Adrenal gland (tissue), 12 donors: ENCODE measurements around the gene C5orf34. TPM values are rescaled to one million over a fixed set of nuclear protein-coding genes. Genes with fewer than 3 reads are reported as not detected.
"Not testable (repeated sequence)": the region's sequence is repeated elsewhere in the genome, so short reads cannot be mapped to it uniquely, and the experiment has no call there.

ENCODE experiments used
- DNase-seq, 7 donors: peaks; one replicate each; pipeline ENCODE4 v3.0.0-alpha.2; 2019 to 2020
- H3K27ac ChIP-seq, 5 donors: fragments of 200-600 bp; sonication (generic) in 4 of 5; 1 replicate in 3 of 5; 2 replicates in 2 of 5; pipeline versions ENCODE4 v1.5.1 to v1.8.0; 2016 to 2020; ENCODE audit warnings: mild to moderate bottlenecking in 1 of 5
- H3K27me3 ChIP-seq: fragments of 200-600 bp; 2 replicates; pipeline ENCODE4 v1.8.0; 2021
- H3K36me3 ChIP-seq, 2 donors: fragments of 200-600 bp; replicated peaks in 1 of 2; 1 replicate in 1 of 2; 2 replicates in 1 of 2; pipeline versions ENCODE4 v1.5.1 to v1.8.0; 2018 to 2022
- H3K4me1 ChIP-seq, 2 donors: fragments of 200-600 bp; replicated peaks in 1 of 2; 1 replicate in 1 of 2; 2 replicates in 1 of 2; pipeline versions ENCODE4 v1.5.1 to v1.8.0; 2018 to 2021
- H3K4me3 ChIP-seq, 4 donors: fragments of 200-600 bp; sonication (generic) in 3 of 4; one replicate each; pipeline ENCODE4 v1.5.1; 2016 to 2018
- H3K9me3 ChIP-seq, 3 donors: fragments of 200-600 bp; sonication (generic) in 1 of 3; replicated peaks in 1 of 3; 1 replicate in 2 of 3; 2 replicates in 1 of 3; pipeline versions ENCODE4 v1.5.1 to v1.8.0; 2016 to 2021
- CTCF ChIP-seq, 6 experiments: fragments of 450-650 bp in 4 of 6; fragments of 200-600 bp in 2 of 6; sonication (generic) in 1 of 6; IDR thresholded peaks; 1 replicate in 5 of 6; 2 replicates in 1 of 6; pipeline versions ENCODE4 v1.5.1 to v1.8.0; 2016 to 2021; ENCODE audit warnings: antibody characterized with exemption in 6 of 6, mild to moderate bottlenecking in 2 of 6, moderate library complexity in 1 of 6
- POLR2A ChIP-seq, 2 donors: fragments of 450-650 bp; IDR thresholded peaks; one replicate each; pipeline ENCODE4 v1.6.1; 2017; ENCODE audit warnings: antibody characterized with exemption in 2 of 2, mild to moderate bottlenecking in 2 of 2, moderate library complexity in 1 of 2
- WGBS, 4 donors: extraction: QIAGEN DNeasy Blood & Tissue Kit in 2 of 4; methylation state at CpG; one replicate each; pipeline versions ENCODE4 v1.1.5 to v1.1.7; 2013 to 2017; 5-methylcytosine and 5-hydroxymethylcytosine counted together
- intact Hi-C, 2 donors: fragments of 100-400 bp; cut with DNase I; formaldehyde crosslinking; loops; one replicate each; pipeline versions ENCODE4 v1.14.1 to v1.15.0; 2022 to 2023
- polyA plus RNA-seq, 3 donors: library from polyadenylated mRNA; stranded (reverse); fragments of 200-250 nt in 2 of 3; fragments of 350-450 nt in 1 of 3; fragmentation: Illumina TruSeq in 1 of 3; extraction: RNeasy Lipid Tissue Mini Kit (QIAGEN cat#74804) in 1 of 3; gene quantifications; one replicate each; pipeline ENCODE4 v1.2.3, GENCODE V29; 2013 to 2014
- total RNA-seq, 9 donors: library from RNA; depleted of rRNA in 4 of 9; stranded (reverse); fragments of >200 nt in 4 of 9; fragments of 120-200 nt in 1 of 9; fragmentation: NEBNext Ultra II Directional in 1 of 9; extraction: Animal tissue kit (Norgen Biotek cat#: 25700) in 1 of 9; gene quantifications; one replicate each; pipeline versions ENCODE4 v1.1.0 to v1.2.4, GENCODE V29; 2013 to 2023
- donor health status: healthy with polysubstance abuse.
- donor health status: Bipolar disorder and iron deficiency.
- donor health status: DM: yes; HTN: yes; CAD: no.
- donor health status: DM: no; HTN: no; CAD: no.
- donor health status: DM: no; HTN: no; CAD: no.
- donor health status: DM: yes; HTN: yes; CAD: no.

The C5orf34 gene
- total and polyA plus RNA-seq, 12 donors = 0.34 to 3.7 (median 0.67) TPM; not detected in 1

DNA sequence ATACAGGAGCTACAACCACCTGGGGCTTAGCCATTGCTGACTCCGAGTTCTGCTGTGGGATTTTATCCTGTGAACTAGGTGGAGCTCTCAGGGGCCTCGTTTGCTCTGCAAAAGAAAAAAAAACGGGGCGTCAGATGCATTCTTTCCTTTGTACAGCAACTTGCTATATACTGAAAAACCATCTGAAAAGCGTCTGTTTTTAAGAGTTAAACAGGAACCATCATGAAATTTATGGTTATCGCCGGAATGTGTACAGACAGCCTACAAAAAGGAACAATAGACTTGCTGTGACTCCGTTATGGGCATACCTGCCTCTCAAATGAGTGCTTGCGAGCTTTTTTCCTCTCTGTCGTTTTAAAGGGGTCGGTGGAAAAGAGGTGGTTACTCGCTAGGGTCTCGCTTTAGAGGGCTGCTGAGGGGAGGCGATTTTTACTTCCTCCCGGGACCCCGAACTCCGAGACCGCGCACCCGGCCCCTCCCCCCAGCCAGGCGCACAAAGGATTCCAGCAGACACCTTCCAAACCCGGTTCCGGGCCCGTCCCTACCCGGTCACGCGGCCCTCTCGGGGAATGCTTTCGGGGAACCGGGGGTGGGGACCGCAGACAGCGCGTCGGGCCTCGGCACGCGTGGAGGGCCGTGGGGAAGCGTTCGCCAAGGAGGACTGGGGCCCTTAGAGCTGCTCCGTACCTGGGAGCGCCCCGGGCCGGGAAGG lies 41.1 kb upstream of the C5orf34 start:
- intact Hi-C loops = loop anchor here in 1 of 2 donors (2.0 kb wide), 1 partner anchor 47 kb away; the partner anchor contains the start of gene NNT
- Histone ChIP-seq H3K4me3 (peak overlapping the region; percentile 16 to 86 (median 44)), H3K27me3 (no peaks in the 10 kb centered on the region), H3K9me3 (no peaks in the 10 kb centered on the region), H3K27ac (peak overlapping the region in 4 of 5 donors; percentile 92 to 99 (median 95)), H3K36me3 (no peaks in the 10 kb centered on the region), H3K4me1 (peaks cover 15 to 43% of the 10 kb centered on the region in 2 donors)
- WGBS, 4 donors = 0 to 1% (median 1%) methylated on average over 40 to 44 of the region's 44 CpGs
- TF ChIP-seq CTCF (IDR thresholded peaks at IDR 0.05) (no peak), POLR2A (IDR thresholded peaks at IDR 0.05) (peak in 1 of 2 donors; percentile 12)
- peak; percentile 54 to 76 (median 67) for DNase-seq

- TF ChIP-seq CTCF (IDR thresholded peaks at IDR 0.05) = no peak
- no peak for TF ChIP-seq POLR2A (IDR thresholded peaks at IDR 0.05)
- Histone ChIP-seq H3K27me3 (no peaks in the 10 kb centered on the region), H3K9me3 (no peaks in the 10 kb centered on the region), H3K4me3 (no peak overlapping the region), H3K36me3 (no peaks in the 10 kb centered on the region), H3K4me1 (peaks cover 15 to 43% of the 10 kb centered on the region in 2 donors), H3K27ac (no peak overlapping the region)
- no peak for DNase-seq
- intact Hi-C loops = no loop called here
- WGBS, 4 donors = 83 to 94% (median 91%) methylated on average over 1 of the region's 1 CpG
These were observed 39.5 kb upstream of the C5orf34 start for GRCh38 chr5:43554497-43554896.

GRCh38 chr5:43553381-43553780 lies 38.4 kb upstream of the C5orf34 start:
- no peaks in the 10 kb centered on the region for H3K36me3 ChIP-seq
- DNase-seq = no peak
- H3K4me1 ChIP-seq = peaks cover 15 to 43% of the 10 kb centered on the region in 2 donors
- no peaks in the 10 kb centered on the region for H3K9me3 ChIP-seq
- WGBS, 4 donors = 72 to 97% (median 87%) methylated on average over 2 of the region's 2 CpGs
- TF ChIP-seq CTCF (IDR thresholded peaks at IDR 0.05) = no peak
- TF ChIP-seq POLR2A (IDR thresholded peaks at IDR 0.05) = no peak
- H3K27me3 ChIP-seq = no peaks in the 10 kb centered on the region
- no peak overlapping the region for H3K4me3 ChIP-seq
- H3K27ac ChIP-seq = no peak overlapping the region
- intact Hi-C loops = no loop called here

- WGBS, 4 donors = 71 to 79% (median 76%) methylated on average over 2 of the region's 2 CpGs
- TF ChIP-seq POLR2A (IDR thresholded peaks at IDR 0.05) = no peak
- no peak for TF ChIP-seq CTCF (IDR thresholded peaks at IDR 0.05)
- no peaks in the 10 kb centered on the region for H3K9me3 ChIP-seq
- intact Hi-C loops = no loop called here
- no peak for DNase-seq
- peaks cover 15 to 43% of the 10 kb centered on the region in 2 donors for H3K4me1 ChIP-seq
- no peak overlapping the region for H3K27ac ChIP-seq
- H3K27me3 ChIP-seq = no peaks in the 10 kb centered on the region
- H3K4me3 ChIP-seq = no peak overlapping the region
- H3K36me3 ChIP-seq = peaks cover 0 to 10% of the 10 kb centered on the region in 2 donors
These were observed 36.8 kb upstream of the C5orf34 start for GRCh38 chr5:43551731-43552130.

DNA sequence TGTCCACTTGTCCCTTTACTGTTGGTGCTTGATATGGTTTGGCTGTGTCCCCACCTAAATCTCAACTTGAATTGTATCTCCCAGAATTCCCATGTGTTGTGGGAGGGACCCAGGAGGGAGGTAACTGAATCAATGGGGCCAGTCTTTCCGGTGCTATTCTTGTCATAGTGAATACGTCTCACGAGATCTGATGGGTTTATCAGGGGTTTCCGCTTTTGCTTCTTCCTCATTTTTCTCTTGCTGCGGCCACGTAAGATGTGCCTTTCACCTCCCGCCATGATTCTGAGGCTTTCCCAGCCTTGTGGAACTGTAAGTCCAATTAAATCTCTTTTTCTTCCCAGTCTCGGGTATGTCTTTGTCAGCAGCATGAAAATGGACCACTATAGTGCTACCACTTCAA lies 34.3 kb upstream of the C5orf34 start:
- Histone ChIP-seq H3K36me3 (peaks cover 0 to 31% of the 10 kb centered on the region in 2 donors), H3K4me1 (peaks cover 0 to 28% of the 10 kb centered on the region in 2 donors)
- intact Hi-C loops, H3K4me3 ChIP-seq, H3K9me3 ChIP-seq, H3K27ac ChIP-seq, DNase-seq, H3K27me3 ChIP-seq: not testable (repeated sequence)
- WGBS, 4 donors = 95 to 98% (median 97%) methylated on average over 8 of the region's 8 CpGs
